HepG2 (cell line): ENCODE data around the gene PFKM. TPM values are rescaled to one million over a fixed set of nuclear protein-coding genes. Genes with fewer than 3 reads are reported as not detected.
"Not testable (repeated sequence)": the region's sequence is repeated elsewhere in the genome, so short reads cannot be mapped to it uniquely, and the experiment has no call there.

Source experiments
- ATAC-seq: fragments of 200-7000 bp; cut with Tn5 transposase; 3 replicates; pipeline ENCODE4 v1.9.1; 2020; ENCODE audit warnings: mild to moderate bottlenecking, moderate library complexity
- BruUV-seq: library from RNA; stranded (reverse); fragments of 400-500 nt; replicated peaks from 2 replicates; lab custom pipeline; 2021; lab: Mats Ljungman, UMichigan
- CTCF ChIA-PET: fragments of 300-600 bp; formaldehyde crosslinking; extraction: SDS; loops from one replicate; lab custom pipeline; 2021; ENCODE audit warnings: low total read pairs, inconsistent platforms, low intra/inter-chr PET ratio; lab: Yijun Ruan, JAX
- POLR2A ChIA-PET: fragments of 350-600 bp; sonication (Branson Sonifier 250); formaldehyde crosslinking; loops from one replicate; lab custom pipeline; 2020; ENCODE audit warnings: antibody characterized with exemption, inconsistent platforms; lab: Yijun Ruan, JAX
- DNase-seq: peaks from one replicate; pipeline ENCODE4 v3.0.0-alpha.2; 2015; ENCODE audit warnings: low spot score
- FAIRE-seq: peaks from 3 replicates; lab custom pipeline; 2011; peaks lifted over from hg19 to GRCh38; lab: Jason Lieb, UNC
- H2AFZ ChIP-seq: one replicate; pipeline ENCODE4 v1.6.1; 2011; ENCODE audit warnings: low read length, inconsistent platforms
- H3K27ac ChIP-seq: fragments of 300-600 bp; 3 replicates; pipeline ENCODE4 v1.8.0; 2011; ENCODE audit warnings: mixed run types, mild to moderate bottlenecking, mixed read lengths, low read length, inconsistent platforms; ENCODE audit not compliant: insufficient read depth; ENCODE audit errors: extremely low read length
- H3K27me3 ChIP-seq, 2 experiments: fragments of 200-600 bp in 1 of 2; 2 replicates in 1 of 2; 3 replicates in 1 of 2; pipeline versions ENCODE4 v1.6.0 to v1.8.0; 2011; ENCODE audit warnings: low read length in 2 of 2, mild to moderate bottlenecking in 2 of 2, moderate library complexity in 2 of 2, inconsistent platforms in 1 of 2; ENCODE audit not compliant: insufficient read depth in 2 of 2, control insufficient read depth in 1 of 2
- H3K36me3 ChIP-seq, 2 experiments: fragments of 200-600 bp in 1 of 2; replicated peaks in 1 of 2; 2 replicates in 1 of 2; 3 replicates in 1 of 2; pipeline versions ENCODE4 v1.5.1 to v1.8.0; 2011; ENCODE audit warnings: low read length in 2 of 2, inconsistent platforms in 1 of 2; ENCODE audit not compliant: insufficient read depth in 2 of 2, control insufficient read depth in 1 of 2
- H3K4me1 ChIP-seq: 2 replicates; pipeline ENCODE4 v1.5.1; 2012; ENCODE audit warnings: low read length, inconsistent platforms; ENCODE audit not compliant: insufficient read depth
- H3K4me2 ChIP-seq: 2 replicates; pipeline ENCODE4 v1.6.0; 2011; ENCODE audit warnings: low read depth, low read length, inconsistent platforms
- H3K4me3 ChIP-seq, 3 experiments: fragments of 200-600 bp in 1 of 3; sonication (generic), shearing (Covaris generic) in 1 of 3; replicated peaks in 1 of 3; 2 replicates each; pipeline ENCODE4 v1.5.1; 2011 to 2016; ENCODE audit warnings: low read length in 3 of 3, inconsistent platforms in 2 of 3, low read depth in 2 of 3, mild to moderate bottlenecking in 2 of 3, control low read depth in 1 of 3, mixed read lengths in 1 of 3; ENCODE audit not compliant: insufficient read depth in 1 of 3
- H3K79me2 ChIP-seq: one replicate; pipeline ENCODE4 v1.6.1; 2011; ENCODE audit warnings: low read length, inconsistent platforms; ENCODE audit not compliant: insufficient read depth
- H3K9ac ChIP-seq: 2 replicates; pipeline ENCODE4 v1.6.0; 2011; ENCODE audit warnings: mild to moderate bottlenecking, low read depth, low read length, inconsistent platforms; ENCODE audit not compliant: insufficient read depth
- H3K9me3 ChIP-seq: 2 replicates; pipeline ENCODE4 v1.5.1; 2012; ENCODE audit warnings: mild to moderate bottlenecking, low read length
- H4K20me1 ChIP-seq: 2 replicates; pipeline ENCODE4 v1.6.0; 2011; ENCODE audit warnings: inconsistent platforms, mild to moderate bottlenecking, low read length, moderate library complexity; ENCODE audit not compliant: insufficient read depth
- ARID5B ChIP-seq: IDR thresholded peaks from 2 replicates; pipeline ENCODE4 v1.4.0; 2020; ENCODE audit warnings: mild to moderate bottlenecking, missing genetic modification reagents
- CC2D1A ChIP-seq: sonication (generic); formaldehyde crosslinking; IDR thresholded peaks from 2 replicates; pipeline ENCODE4 v1.8.1; 2023; ENCODE audit warnings: mild to moderate bottlenecking, missing genetic modification reagents
- ZNF530 ChIP-seq: sonication (generic); formaldehyde crosslinking; IDR thresholded peaks from 2 replicates; pipeline ENCODE4 v1.5.0; 2020; ENCODE audit warnings: low read depth, mild to moderate bottlenecking, missing genetic modification reagents
- ZNF558 ChIP-seq: sonication (generic); formaldehyde crosslinking; IDR thresholded peaks from 2 replicates; pipeline ENCODE4 v1.9.0; 2022; ENCODE audit warnings: mild to moderate bottlenecking, missing genetic modification reagents, borderline replicate concordance
- WGBS: methylation state at CpG from one replicate; pipeline ENCODE4 v1.1.6; 2017; ENCODE audit warnings: low lambda C conversion rate; 5-methylcytosine and 5-hydroxymethylcytosine counted together
- in situ Hi-C: cut with HindIII; loops from 2 replicates; pipeline ENCODE4 v1.10.0; 2017; ENCODE audit warnings: low pct_unique_long_range_greater_than_20kb; ENCODE audit not compliant: extremely low pct_ligation_motif_present
- intact Hi-C: fragments of 100-400 bp; cut with micrococcal nuclease; formaldehyde crosslinking; loops from one replicate; pipeline ENCODE4 v1.10.0; 2022; ENCODE audit not compliant: unreplicated experiment
- polyA plus RNA-seq, 8 experiments: library from polyadenylated mRNA; depleted of rRNA in 3 of 8; stranded (reverse) in 7 of 8; unstranded in 1 of 8; fragments of >200 nt; fragmentation: Illumina TruSeq in 4 of 8; extraction: Trizol in 4 of 8; gene quantifications; 2 replicates each; pipeline versions ENCODE4 v1.2.1 to v1.2.3, GENCODE V29; 2011 to 2016; ENCODE audit warnings: low read depth in 4 of 8, missing spikeins in 1 of 8, mixed read lengths in 1 of 8; ENCODE audit not compliant: insufficient read depth in 1 of 8
- total RNA-seq, 5 experiments: library from RNA; depleted of rRNA; stranded (reverse); fragments of >200 nt; fragmentation: Illumina TruSeq; extraction: Trizol; gene quantifications; 2 replicates each; pipeline ENCODE4 v1.2.3, GENCODE V29; 2016; ENCODE audit warnings: low read depth in 1 of 5

PFKM gene
- total and polyA plus RNA-seq, 2 of the 13 experiments (the other 11 are each of a cell fraction or from before 2014, with no cell fraction given), result 1.9 to 2.4 TPM

- BruUV-seq, result no TSS peak
- Histone ChIP-seq H3K4me1 (peaks cover 18% of the 10 kb centered on the region), H4K20me1 (no peaks in the 10 kb centered on the region), H3K9me3 (no peaks in the 10 kb centered on the region), H2AFZ (no peak overlapping the region), H3K27me3 (peaks cover 0 to 5% of the 10 kb centered on the region in 2 experiments; a peak in 1 of 5 replicates), H3K27ac (no peak overlapping the region), H3K36me3 (no peaks in the 10 kb centered on the region), H3K4me3 (no peak overlapping the region), H3K4me2 (no peak overlapping the region), H3K79me2 (no peaks in the 10 kb centered on the region), H3K9ac (no peak overlapping the region)
- POLR2A ChIA-PET, result no interaction called here
- intact Hi-C loops, result no loop called here
- CTCF ChIA-PET, result no interaction called here
- ATAC-seq, result no peak
- in situ Hi-C loops, result no loop called here
- 0% methylated on average over 1 of the region's 1 CpG for WGBS
- no peak for TF ChIP-seq CC2D1A (CRISPR knock-in tag)
- TF ChIP-seq ZNF530 (CRISPR knock-in tag), result no peak
- TF ChIP-seq ARID5B (CRISPR knock-in tag), result no peak
- TF ChIP-seq ZNF558 (CRISPR knock-in tag), result no peak
- DNase-seq, result no peak
- no peak for FAIRE-seq
These were observed 8.4 kb upstream of the PFKM start for GRCh38 chr12:48110691-48111311.

- CTCF ChIA-PET, result not testable (repeated sequence)
These were observed 7.9 kb upstream of the PFKM start for GRCh38 chr12:48111312-48111693.

More at GRCh38 chr12:48111312-48111693, 7.9 kb upstream of the PFKM start:
- peaks cover 18% of the 10 kb centered on the region for H3K4me1 ChIP-seq
- H3K9me3 ChIP-seq, H3K27ac ChIP-seq, H3K9ac ChIP-seq, H3K79me2 ChIP-seq, H3K4me3 ChIP-seq, H3K4me2 ChIP-seq, intact Hi-C loops, POLR2A ChIA-PET, H4K20me1 ChIP-seq, ATAC-seq, H3K36me3 ChIP-seq, in situ Hi-C loops, FAIRE-seq, DNase-seq, H3K27me3 ChIP-seq, H2AFZ ChIP-seq, BruUV-seq: not testable (repeated sequence)
- WGBS, result 67% methylated on average over 5 of the region's 5 CpGs
